GM21723 (cell line): ENCODE measurements around the gene ATF7IP2.
"Not testable (repeated sequence)": the region's sequence is repeated elsewhere in the genome, so short reads cannot be mapped to it uniquely, and the experiment has no call there.

Experiments
- ATAC-seq: cut with Tn5 transposase; IDR thresholded peaks from one replicate; pipeline ENCODE4 v1.9.1; 2021; ENCODE audit warnings: mild to moderate bottlenecking, moderate library complexity; ENCODE audit not compliant: unreplicated experiment

ATF7IP2 gene

GRCh38 chr16:10441726-10442125 lies 55.9 kb downstream of the ATF7IP2 start:
- no peak for ATAC-seq

GRCh38 chr16:10447289-10447688 lies 61.4 kb downstream of the ATF7IP2 start:
- ATAC-seq = no peak

GRCh38 chr16:10452208-10453158 lies 66.6 kb downstream of the ATF7IP2 start:
- ATAC-seq = not testable (repeated sequence)

- no peak for ATAC-seq
These were observed 67.3 kb downstream of the ATF7IP2 start for GRCh38 chr16:10453159-10453510.

GRCh38 chr16:10465821-10466220 lies 80.0 kb downstream of the ATF7IP2 start:
- ATAC-seq = no peak

- ATAC-seq = no peak
These were observed 80.5 kb downstream of the ATF7IP2 start for GRCh38 chr16:10466313-10466712.

GRCh38 chr16:10466861-10467260 lies 81.0 kb downstream of the ATF7IP2 start:
- no peak for ATAC-seq

- not testable (repeated sequence) for ATAC-seq
These were observed 90.8 kb downstream of the ATF7IP2 start for GRCh38 chr16:10476636-10477035.

GRCh38 chr16:10480151-10480550 lies 94.3 kb downstream of the ATF7IP2 start:
- no peak for ATAC-seq

- ATAC-seq = no peak
These were observed 99.3 kb downstream of the ATF7IP2 start for GRCh38 chr16:10485159-10485558.

- ATAC-seq = no peak
These were observed 100.0 kb downstream of the ATF7IP2 start for GRCh38 chr16:10485698-10486382.

- no peak for ATAC-seq
These were observed 104.3 kb downstream of the ATF7IP2 start for GRCh38 chr16:10490141-10490540.

- no peak for ATAC-seq
These were observed 107.4 kb downstream of the ATF7IP2 start for GRCh38 chr16:10493276-10493675.

GRCh38 chr16:10494343-10495030 lies 108.6 kb downstream of the ATF7IP2 start:
- no peak for ATAC-seq

- no peak for ATAC-seq
These were observed 109.1 kb downstream of the ATF7IP2 start for GRCh38 chr16:10495031-10495345.

- no peak for ATAC-seq
These were observed 111.6 kb downstream of the ATF7IP2 start for GRCh38 chr16:10497132-10498101.

GRCh38 chr16:10500582-10500981 lies 114.7 kb downstream of the ATF7IP2 start:
- no peak for ATAC-seq

- ATAC-seq = no peak
These were observed 115.3 kb downstream of the ATF7IP2 start for GRCh38 chr16:10501016-10501607.

- no peak for ATAC-seq
These were observed 116.9 kb downstream of the ATF7IP2 start for GRCh38 chr16:10502776-10503175.

- no peak for ATAC-seq
These were observed 118.6 kb downstream of the ATF7IP2 start for GRCh38 chr16:10504404-10504885.
